Adipocyte (in vitro differentiated cells): ENCODE measurements around the gene PAK1IP1.
"Not testable (repeated sequence)": the region's sequence is repeated elsewhere in the genome, so short reads cannot be mapped to it uniquely, and the experiment has no call there.

Experiments
- DNase-seq: peaks from one replicate; pipeline ENCODE4 v3.0.0-alpha.2; 2015; ENCODE audit warnings: low read depth
- H3K27me3 ChIP-seq: replicated peaks from 2 replicates; pipeline ENCODE4 v1.7.0; 2013; ENCODE audit warnings: mild to moderate bottlenecking, low read length, moderate library complexity; ENCODE audit not compliant: control insufficient read depth, insufficient read depth
- H3K36me3 ChIP-seq: 2 replicates; pipeline ENCODE4 v1.7.0; 2013; ENCODE audit warnings: low read length, mild to moderate bottlenecking, moderate library complexity; ENCODE audit not compliant: control insufficient read depth, insufficient read depth, severe bottlenecking
- H3K4me1 ChIP-seq: 2 replicates; pipeline ENCODE4 v1.7.0; 2013; ENCODE audit warnings: mild to moderate bottlenecking, low read length, moderate library complexity; ENCODE audit not compliant: control insufficient read depth, insufficient read depth
- H3K4me3 ChIP-seq: 2 replicates; pipeline ENCODE4 v1.7.0; 2013; ENCODE audit warnings: mild to moderate bottlenecking, low read length, moderate library complexity
- H3K9ac ChIP-seq: 2 replicates; pipeline ENCODE4 v1.7.0; 2013; ENCODE audit warnings: mild to moderate bottlenecking, low read length, moderate library complexity
- H3K9me3 ChIP-seq: 2 replicates; pipeline ENCODE4 v1.7.0; 2013; ENCODE audit warnings: mild to moderate bottlenecking, low read length, moderate library complexity; ENCODE audit not compliant: control insufficient read depth

PAK1IP1 gene

DNA sequence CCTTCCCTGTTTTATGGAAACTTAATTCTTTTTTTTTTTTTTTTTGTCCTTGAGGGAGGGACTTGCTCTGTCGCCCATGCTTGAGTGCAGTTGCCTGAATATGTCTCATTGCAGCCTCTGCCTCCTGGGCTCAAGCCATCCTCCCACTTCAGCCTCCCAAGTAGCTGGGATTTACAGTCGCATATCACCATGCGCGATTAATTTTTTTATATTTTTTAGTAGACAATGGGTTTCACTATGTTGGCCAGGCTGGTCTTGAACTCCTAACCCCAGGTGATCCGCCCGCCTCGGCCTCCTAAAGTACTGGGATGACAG lies 28.8 kb downstream of the PAK1IP1 start:
- Histone ChIP-seq H3K27me3 (no peaks in the 10 kb centered on the region), H3K36me3 (peaks cover 28% of the 10 kb centered on the region), H3K4me3 (peak overlapping the region; percentile 98), H3K4me1 (peaks cover 16% of the 10 kb centered on the region), H3K9me3 (peaks cover 5% of the 10 kb centered on the region), H3K9ac (peak overlapping the region; percentile 99)
- DNase-seq: peak; percentile 52

DNA sequence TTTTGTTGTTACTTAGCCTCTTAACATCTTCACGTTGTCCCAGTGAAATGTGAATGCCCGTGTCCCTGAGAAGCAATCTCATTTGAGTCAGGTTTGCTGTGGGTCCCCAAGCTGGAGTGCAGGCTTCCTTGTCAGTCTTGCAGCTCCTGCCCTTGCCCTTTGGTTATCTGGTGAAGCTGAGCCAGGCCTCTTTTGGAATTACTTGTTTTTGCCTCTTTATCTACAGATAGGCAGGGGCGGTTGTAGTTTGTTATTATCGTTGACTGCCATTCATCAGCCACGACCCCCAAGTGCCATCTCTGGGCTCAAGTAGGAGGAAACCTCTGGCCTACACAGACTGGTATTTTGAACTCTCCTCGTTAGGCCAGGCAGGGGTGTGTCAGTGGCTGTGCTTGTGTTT lies 30.3 kb downstream of the PAK1IP1 start:
- H3K27me3 ChIP-seq: no peaks in the 10 kb centered on the region
- H3K4me3 ChIP-seq: no peak overlapping the region
- H3K36me3 ChIP-seq: peaks cover 43% of the 10 kb centered on the region
- no peak overlapping the region for H3K9ac ChIP-seq
- H3K4me1 ChIP-seq: peaks cover 20% of the 10 kb centered on the region
- no peak for DNase-seq
- H3K9me3 ChIP-seq: no peaks in the 10 kb centered on the region

DNA sequence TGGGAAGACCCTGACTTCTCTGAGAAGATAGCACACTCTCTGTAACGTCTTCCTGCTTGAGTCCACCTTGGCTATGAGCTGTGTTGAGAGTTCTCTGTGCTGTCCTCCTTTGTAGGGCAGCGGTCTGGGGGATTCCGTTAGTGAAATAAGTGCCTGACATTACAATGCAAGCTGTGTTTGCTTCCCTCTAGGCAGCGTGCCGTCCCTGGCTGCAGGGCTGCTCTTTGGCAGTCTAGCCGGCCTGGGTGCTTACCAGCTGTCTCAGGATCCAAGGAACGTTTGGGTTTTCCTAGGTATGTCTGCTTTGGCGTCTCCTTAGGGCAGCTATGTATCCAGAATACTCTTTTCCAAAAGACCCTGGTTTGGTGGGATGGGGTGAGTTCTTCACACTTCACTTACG lies 30.9 kb downstream of the PAK1IP1 start:
- H3K27me3 ChIP-seq: no peaks in the 10 kb centered on the region
- peaks cover 50% of the 10 kb centered on the region for H3K36me3 ChIP-seq
- H3K9ac ChIP-seq: no peak overlapping the region
- DNase-seq: no peak
- H3K4me1 ChIP-seq: peaks cover 27% of the 10 kb centered on the region
- no peak overlapping the region for H3K4me3 ChIP-seq
- H3K9me3 ChIP-seq: no peaks in the 10 kb centered on the region

DNA sequence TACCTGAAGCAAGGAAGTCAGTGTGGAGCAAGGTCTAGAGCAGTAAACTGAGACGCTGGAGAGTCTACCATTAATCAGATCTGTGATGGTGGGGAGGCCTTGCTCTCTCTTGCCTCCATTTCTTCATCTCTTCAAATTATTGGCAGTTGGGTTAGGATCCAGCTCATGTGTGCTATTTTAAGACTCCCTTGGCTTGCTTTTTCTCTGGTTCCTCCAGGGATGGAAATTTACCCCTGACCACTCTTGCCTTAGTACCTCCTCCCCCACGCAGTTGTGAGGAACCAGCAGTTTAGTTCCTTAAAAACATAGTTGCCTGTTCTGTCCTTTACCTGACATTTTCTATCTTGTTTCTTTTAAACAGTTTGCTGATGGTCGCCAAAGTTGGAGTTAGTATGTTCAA lies 35.5 kb downstream of the PAK1IP1 start:
- Histone ChIP-seq H3K9ac (no peak overlapping the region), H3K4me1 (peaks cover 20% of the 10 kb centered on the region), H3K27me3 (no peaks in the 10 kb centered on the region), H3K36me3 (peaks cover 75% of the 10 kb centered on the region), H3K9me3 (no peaks in the 10 kb centered on the region), H3K4me3 (no peak overlapping the region)
- no peak for DNase-seq

DNA sequence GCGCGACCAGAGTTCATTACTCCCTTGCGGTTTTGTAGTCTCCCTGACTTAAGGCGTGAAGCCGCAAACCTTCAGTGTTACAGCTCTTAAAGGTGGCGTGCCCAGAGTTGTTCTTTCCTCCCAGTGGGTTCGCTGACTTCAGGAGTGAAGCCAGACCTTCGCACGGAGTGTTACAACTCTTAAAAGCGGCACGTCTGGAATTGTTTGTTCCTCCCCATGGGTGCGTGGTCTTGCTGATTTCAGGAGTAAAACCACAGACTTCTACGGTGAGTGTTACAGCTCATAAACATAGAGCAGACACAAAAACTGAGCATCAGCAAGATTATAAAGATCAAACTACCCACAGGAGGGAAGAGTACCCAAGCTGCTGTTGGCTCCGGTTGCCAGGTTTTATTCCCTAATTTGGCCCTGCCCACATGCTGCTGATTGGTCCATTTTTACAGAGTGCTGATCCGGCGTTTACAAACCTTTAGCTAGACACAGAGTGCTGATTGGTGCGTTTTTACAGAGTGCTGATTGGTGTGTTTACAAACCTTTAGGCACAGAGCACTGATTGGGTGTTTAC lies 38.5 kb downstream of the PAK1IP1 start:
- H3K27me3 ChIP-seq: no peaks in the 10 kb centered on the region
- peaks cover 52% of the 10 kb centered on the region for H3K36me3 ChIP-seq
- H3K9ac ChIP-seq: no peak overlapping the region
- H3K9me3 ChIP-seq: no peaks in the 10 kb centered on the region
- H3K4me3 ChIP-seq: no peak overlapping the region
- H3K4me1 ChIP-seq: peaks cover 21% of the 10 kb centered on the region
- no peak for DNase-seq

DNA sequence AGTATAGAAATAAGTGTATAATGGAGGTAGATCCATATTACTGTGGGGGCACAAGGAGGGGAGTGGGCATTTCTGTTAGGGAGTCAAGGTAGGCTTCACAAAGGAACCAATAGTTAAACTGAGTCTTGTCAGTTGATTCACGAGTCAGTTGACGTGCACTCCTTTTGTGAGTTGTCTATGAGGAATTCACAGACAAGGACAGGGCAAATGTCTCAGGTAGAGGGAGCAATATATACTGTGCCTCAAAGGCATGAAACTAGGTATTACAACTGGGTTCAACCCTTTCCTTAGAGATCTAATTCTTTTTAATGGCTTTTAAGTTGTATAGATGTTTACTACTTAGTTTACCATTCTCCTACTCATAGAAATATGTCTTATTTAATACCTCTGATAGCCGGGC lies 39.1 kb downstream of the PAK1IP1 start:
- no peaks in the 10 kb centered on the region for H3K27me3 ChIP-seq
- DNase-seq: no peak
- H3K9ac ChIP-seq: no peak overlapping the region

DNA sequence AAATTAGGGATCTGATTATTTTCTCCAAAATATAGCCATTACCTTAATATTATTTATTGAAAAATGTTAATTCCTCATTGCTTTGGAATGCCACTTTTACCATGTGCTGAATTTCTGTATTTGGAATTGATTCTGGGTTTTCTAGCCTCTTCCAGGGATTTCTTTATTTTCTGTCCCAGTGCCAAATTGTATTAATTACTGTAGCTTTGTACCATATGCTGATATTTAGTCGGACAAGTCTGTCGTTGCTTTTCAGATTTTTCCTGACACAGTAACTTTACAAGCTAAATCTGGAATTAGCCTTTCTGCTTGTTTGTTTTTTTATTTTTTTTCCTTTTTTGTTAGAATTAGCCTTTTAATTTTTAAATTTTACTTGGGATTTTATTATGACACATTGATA lies 42.0 kb downstream of the PAK1IP1 start:
- no peak for DNase-seq
- Histone ChIP-seq H3K36me3 (peaks cover 21% of the 10 kb centered on the region), H3K4me3 (no peak overlapping the region), H3K4me1 (peaks cover 9% of the 10 kb centered on the region), H3K9ac (no peak overlapping the region), H3K9me3 (no peaks in the 10 kb centered on the region), H3K27me3 (no peaks in the 10 kb centered on the region)

More for the DNA sequence above, 39.1 kb downstream of the PAK1IP1 start:
- Histone ChIP-seq H3K36me3 (peaks cover 46% of the 10 kb centered on the region), H3K9me3 (no peaks in the 10 kb centered on the region), H3K4me3 (no peak overlapping the region), H3K4me1 (peaks cover 21% of the 10 kb centered on the region)

DNA sequence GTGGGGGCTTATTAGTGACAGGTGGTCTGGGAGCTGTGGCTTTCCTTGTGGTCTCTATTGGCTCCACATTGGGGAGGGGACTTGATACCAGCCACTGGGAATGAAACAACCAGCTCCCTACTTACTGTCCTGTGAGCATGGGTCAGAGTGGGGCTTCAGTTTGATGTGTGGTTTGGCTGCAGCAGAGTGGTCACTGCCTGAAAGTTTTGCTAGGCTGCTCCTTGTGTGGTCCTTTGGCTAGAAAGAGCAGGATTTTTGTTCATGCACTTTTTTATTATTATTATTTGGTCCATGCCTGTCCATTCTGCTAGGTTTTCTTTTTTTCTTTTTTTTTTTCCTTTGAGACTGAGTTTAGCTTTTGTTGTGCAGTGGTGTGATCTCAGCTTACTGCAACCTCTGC lies 45.3 kb downstream of the PAK1IP1 start:
- no peak for DNase-seq
- Histone ChIP-seq H3K4me1 (peaks cover 3% of the 10 kb centered on the region), H3K4me3 (no peak overlapping the region), H3K36me3 (peaks cover 10% of the 10 kb centered on the region), H3K9me3 (no peaks in the 10 kb centered on the region), H3K27me3 (no peaks in the 10 kb centered on the region), H3K9ac (no peak overlapping the region)

DNA sequence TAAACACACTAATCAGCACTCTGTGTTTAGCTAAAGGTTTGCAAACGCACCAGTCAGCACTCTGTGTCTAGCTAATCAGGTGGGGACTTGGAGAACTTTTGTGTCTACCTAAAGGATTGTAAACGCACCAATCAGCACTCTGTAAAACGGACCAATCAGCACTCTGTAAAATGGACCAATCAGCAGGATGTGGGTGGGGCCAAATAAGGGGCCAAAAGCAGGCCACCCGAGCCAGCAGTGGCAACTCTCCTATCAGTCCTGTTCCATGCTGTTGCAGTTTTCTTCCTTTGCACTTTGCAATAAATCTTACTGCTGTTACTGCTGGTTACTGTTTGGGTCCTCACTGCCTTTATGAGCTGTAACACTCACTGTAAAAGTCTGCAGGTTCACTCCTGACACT lies 46.9 kb downstream of the PAK1IP1 start:
- DNase-seq, H3K4me3 ChIP-seq, H3K4me1 ChIP-seq, H3K36me3 ChIP-seq, H3K9me3 ChIP-seq, H3K27me3 ChIP-seq, H3K9ac ChIP-seq: not testable (repeated sequence)

DNA sequence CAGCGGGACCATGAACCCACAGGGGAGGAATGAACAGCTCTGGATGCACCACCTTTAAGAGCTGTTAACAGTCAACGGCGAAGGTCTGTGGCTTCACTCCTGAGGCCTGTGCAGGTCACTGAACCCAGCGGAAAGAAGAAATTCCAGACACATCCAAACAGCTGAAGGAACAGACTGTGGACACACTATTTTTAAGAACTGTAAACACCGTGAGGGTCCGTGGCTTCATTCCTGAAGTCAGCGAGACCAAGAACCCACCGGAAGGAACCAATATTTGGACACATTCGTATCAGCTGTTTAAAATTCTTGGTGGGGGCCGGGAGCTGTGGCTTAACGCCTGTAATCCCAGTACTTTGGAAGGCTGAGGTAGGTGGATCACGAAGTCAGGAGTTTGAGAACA lies 47.5 kb downstream of the PAK1IP1 start:
- H3K9me3 ChIP-seq: no peaks in the 10 kb centered on the region
- H3K27me3 ChIP-seq: no peaks in the 10 kb centered on the region
- H3K4me1 ChIP-seq: peaks cover 4% of the 10 kb centered on the region
- H3K9ac ChIP-seq: no peak overlapping the region
- H3K36me3 ChIP-seq: peaks cover 10% of the 10 kb centered on the region
- no peak for DNase-seq
- H3K4me3 ChIP-seq: no peak overlapping the region

DNA sequence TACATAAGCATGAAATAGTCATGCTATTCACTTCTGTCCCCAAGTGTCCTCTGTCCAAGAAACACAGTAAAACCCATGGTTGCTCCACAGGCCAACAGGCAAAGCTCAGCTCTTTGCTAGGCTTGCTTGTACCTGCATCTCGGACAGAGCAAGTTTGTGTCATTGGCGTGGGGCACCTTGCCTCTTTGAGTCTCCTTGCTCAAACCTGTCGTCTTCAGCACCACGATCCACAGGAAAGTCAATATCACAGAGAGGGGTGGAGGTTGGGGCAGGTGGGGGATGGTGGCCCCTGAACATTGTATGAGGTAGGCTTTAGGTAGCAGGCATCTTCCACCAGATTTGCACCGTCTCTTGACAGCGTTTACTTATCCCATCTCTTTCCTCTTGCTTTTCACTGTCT lies 48.7 kb downstream of the PAK1IP1 start:
- H3K4me3 ChIP-seq: no peak overlapping the region
- no peak for DNase-seq
- H3K4me1 ChIP-seq: peaks cover 8% of the 10 kb centered on the region
- no peak overlapping the region for H3K9ac ChIP-seq
- no peaks in the 10 kb centered on the region for H3K9me3 ChIP-seq
- H3K27me3 ChIP-seq: no peaks in the 10 kb centered on the region
- H3K36me3 ChIP-seq: peaks cover 10% of the 10 kb centered on the region

DNA sequence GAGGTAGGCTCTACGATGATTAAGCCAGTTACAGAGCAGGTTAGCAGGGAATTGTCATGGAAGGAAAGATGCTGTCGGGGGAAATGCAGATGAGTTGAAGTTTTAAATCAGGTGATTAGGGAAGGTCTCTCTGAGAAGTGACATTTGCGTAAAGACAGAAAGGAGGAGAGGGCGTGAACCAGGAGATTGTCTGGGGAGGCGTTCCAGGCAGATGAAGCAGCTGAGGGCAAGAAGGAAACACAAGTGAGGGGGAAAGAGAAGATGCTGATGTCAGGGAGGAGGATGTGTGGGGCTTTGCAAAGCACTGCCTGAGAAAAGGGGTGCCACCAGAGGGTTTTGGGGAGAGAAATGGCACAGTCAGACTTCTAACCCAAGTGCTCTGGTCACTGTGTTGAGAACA lies 50.3 kb downstream of the PAK1IP1 start:
- Histone ChIP-seq H3K4me3 (no peak overlapping the region), H3K27me3 (no peaks in the 10 kb centered on the region), H3K9ac (no peak overlapping the region), H3K9me3 (no peaks in the 10 kb centered on the region), H3K4me1 (peaks cover 22% of the 10 kb centered on the region), H3K36me3 (peaks cover 15% of the 10 kb centered on the region)
- DNase-seq: no peak
